Measurements from ENCODE around the gene FARS2.
"Not testable (repeated sequence)": the region's sequence is repeated elsewhere in the genome, so short reads cannot be mapped to it uniquely, and the experiment has no call there.

FARS2 gene

DNA sequence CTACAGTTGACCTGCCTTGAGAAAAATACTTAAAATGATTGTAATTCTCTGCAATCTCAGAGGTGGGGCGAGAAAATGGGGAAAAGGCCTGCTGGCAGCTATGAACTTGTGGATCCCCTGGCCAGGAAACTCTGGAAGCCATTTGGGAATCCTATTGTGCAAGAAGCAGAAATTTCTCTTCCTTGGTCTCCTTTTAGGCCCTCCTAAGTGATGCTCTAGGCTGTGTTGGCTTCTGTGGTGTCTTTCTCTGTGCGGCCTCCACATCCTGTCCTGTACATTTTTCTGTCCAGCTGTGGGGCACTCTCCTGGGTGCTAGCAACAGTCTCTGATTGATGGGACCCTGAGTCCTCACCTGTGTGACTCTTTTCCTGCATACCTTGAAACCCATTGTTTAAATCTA is 290.9 kb downstream of the FARS2 start:
- H3K4me1 ChIP-seq (ENCODE audit: control insufficient read depth, insufficient read depth, low read length) = peaks cover 5% of the 10 kb centered on the region; the same call in 1 of the 2 replicates
- H3K27me3 ChIP-seq (ENCODE audit: control insufficient read depth, insufficient read depth, low read length) = no peaks in the 10 kb centered on the region
- H3K36me3 ChIP-seq (ENCODE audit: control insufficient read depth, insufficient read depth, low read length) = no peaks in the 10 kb centered on the region
- no peak overlapping the region for H3K27ac ChIP-seq (ENCODE audit: low read depth, low read length)
- H3K9ac ChIP-seq (ENCODE audit: low read length) = no peak overlapping the region
- peaks cover 23% of the 10 kb centered on the region for H3K9me3 ChIP-seq (ENCODE audit: control insufficient read depth, insufficient read depth, low read depth, low read length)
- no peak overlapping the region for H3K4me3 ChIP-seq (ENCODE audit: low read depth, low read length)

DNA sequence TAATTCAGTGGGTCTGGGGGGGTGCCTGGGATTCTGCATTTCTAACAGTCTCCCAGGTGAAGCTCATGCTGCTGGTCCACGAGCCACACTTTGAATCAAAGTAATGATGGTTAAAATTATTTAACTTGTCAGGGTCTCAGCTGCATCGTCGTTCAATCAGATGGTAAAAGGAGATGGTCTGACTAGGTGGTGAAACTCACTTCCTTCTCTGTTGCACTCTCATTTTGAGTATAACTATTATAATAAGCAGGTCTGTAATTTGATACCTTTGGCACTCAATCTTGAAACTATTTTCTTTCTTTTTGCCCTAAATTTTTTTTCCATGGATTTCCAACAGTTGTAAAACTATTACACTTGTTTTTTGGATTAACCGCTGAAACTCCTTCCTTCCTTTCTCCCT is 292.5 kb downstream of the FARS2 start:
- H3K27ac ChIP-seq (ENCODE audit: low read depth, low read length) = no peak overlapping the region
- no peak overlapping the region for H3K4me3 ChIP-seq (ENCODE audit: low read depth, low read length)
- no peaks in the 10 kb centered on the region for H3K36me3 ChIP-seq (ENCODE audit: control insufficient read depth, insufficient read depth, low read length)
- H3K9ac ChIP-seq (ENCODE audit: low read length) = no peak overlapping the region
- H3K27me3 ChIP-seq (ENCODE audit: control insufficient read depth, insufficient read depth, low read length) = no peaks in the 10 kb centered on the region
- peaks cover 23% of the 10 kb centered on the region for H3K9me3 ChIP-seq (ENCODE audit: control insufficient read depth, insufficient read depth, low read depth, low read length)
- H3K4me1 ChIP-seq (ENCODE audit: control insufficient read depth, insufficient read depth, low read length) = peaks cover 5% of the 10 kb centered on the region; the same call in 1 of the 2 replicates

DNA sequence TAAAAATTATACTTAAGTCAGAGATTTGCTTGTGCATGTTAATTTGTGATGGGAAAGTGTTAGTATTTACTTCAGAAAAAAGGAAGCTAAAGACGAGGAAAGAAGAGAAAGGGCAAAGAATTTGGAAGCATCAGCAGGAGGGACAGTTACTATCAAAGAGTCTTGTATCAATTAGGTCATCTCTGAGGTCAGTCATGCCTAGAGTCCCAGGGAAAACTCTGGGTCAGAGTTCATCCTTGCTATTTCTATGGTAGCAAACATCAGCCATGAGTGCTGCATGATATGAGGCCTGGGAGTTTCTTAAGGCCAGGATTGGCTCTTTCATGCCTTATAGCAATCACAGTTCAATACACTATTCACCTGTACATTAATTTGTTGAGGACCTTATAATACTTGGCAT is 292.9 kb downstream of the FARS2 start:
- H3K4me1 ChIP-seq (ENCODE audit: control insufficient read depth, insufficient read depth, low read length) = peaks cover 5% of the 10 kb centered on the region; the same call in 1 of the 2 replicates
- no peak overlapping the region for H3K9ac ChIP-seq (ENCODE audit: low read length)
- no peak overlapping the region for H3K4me3 ChIP-seq (ENCODE audit: low read depth, low read length)
- H3K27ac ChIP-seq (ENCODE audit: low read depth, low read length) = no peak overlapping the region
- H3K9me3 ChIP-seq (ENCODE audit: control insufficient read depth, insufficient read depth, low read depth, low read length) = peaks cover 22% of the 10 kb centered on the region
- no peaks in the 10 kb centered on the region for H3K36me3 ChIP-seq (ENCODE audit: control insufficient read depth, insufficient read depth, low read length)
- no peaks in the 10 kb centered on the region for H3K27me3 ChIP-seq (ENCODE audit: control insufficient read depth, insufficient read depth, low read length)

DNA sequence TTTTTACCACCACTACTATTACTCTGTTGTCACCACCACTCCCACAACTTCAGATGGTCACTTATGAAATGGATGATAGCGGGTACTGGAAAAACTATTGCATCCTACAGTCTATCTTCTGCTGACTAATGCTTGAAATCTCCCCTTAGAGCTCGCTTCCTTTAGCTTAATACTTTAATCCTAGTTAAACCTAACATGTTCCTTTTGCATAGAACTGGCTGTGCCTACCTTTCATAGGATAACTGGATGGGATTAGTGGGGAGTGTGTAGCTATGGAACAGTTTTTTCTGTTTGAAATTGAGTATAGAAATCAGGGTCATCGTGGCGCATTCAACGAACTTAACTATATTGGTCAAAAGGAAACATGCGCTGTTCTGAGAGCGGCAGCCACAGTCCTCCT is 294.7 kb downstream of the FARS2 start:
- no peaks in the 10 kb centered on the region for H3K27me3 ChIP-seq (ENCODE audit: control insufficient read depth, insufficient read depth, low read length)
- no peak overlapping the region for H3K9ac ChIP-seq (ENCODE audit: low read length)
- 0 out of 2 replicates have a peak, but pooled peaks cover 5% of the 10 kb centered on the region for H3K9me3 ChIP-seq (ENCODE audit: control insufficient read depth, insufficient read depth, low read depth, low read length)
- peaks cover 5% of the 10 kb centered on the region; the same call in 1 of the 2 replicates for H3K4me1 ChIP-seq (ENCODE audit: control insufficient read depth, insufficient read depth, low read length)
- H3K27ac ChIP-seq (ENCODE audit: low read depth, low read length) = no peak overlapping the region
- no peaks in the 10 kb centered on the region for H3K36me3 ChIP-seq (ENCODE audit: control insufficient read depth, insufficient read depth, low read length)
- no peak overlapping the region for H3K4me3 ChIP-seq (ENCODE audit: low read depth, low read length)

DNA sequence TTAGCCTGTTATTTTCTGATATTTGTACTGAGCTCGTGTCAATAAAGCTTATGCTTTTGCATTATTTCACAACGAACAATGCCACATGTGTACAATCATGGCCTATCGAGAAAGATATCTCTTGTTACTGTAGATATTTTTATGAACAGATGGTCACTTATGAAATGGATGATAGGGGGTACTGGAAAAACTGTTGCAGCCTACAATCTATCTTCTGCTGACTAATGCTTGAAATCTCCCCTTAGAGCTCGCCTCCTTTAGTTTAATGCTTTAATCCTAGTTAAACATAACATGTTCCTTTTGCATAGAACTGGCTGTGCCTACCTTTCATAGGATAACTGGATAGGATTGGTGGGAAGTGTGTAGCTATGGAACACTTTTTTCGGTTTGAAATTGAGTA is 296.2 kb downstream of the FARS2 start:
- Histone ChIP-seq H3K9me3 (ENCODE audit: control insufficient read depth, insufficient read depth, low read depth, low read length) (no peaks in the 10 kb centered on the region), H3K4me3 (ENCODE audit: low read depth, low read length) (no peak overlapping the region), H3K27ac (ENCODE audit: low read depth, low read length) (no peak overlapping the region), H3K27me3 (ENCODE audit: control insufficient read depth, insufficient read depth, low read length) (no peaks in the 10 kb centered on the region), H3K36me3 (ENCODE audit: control insufficient read depth, insufficient read depth, low read length) (no peaks in the 10 kb centered on the region), H3K4me1 (ENCODE audit: control insufficient read depth, insufficient read depth, low read length) (peaks cover 5% of the 10 kb centered on the region; the same call in 1 of the 2 replicates), H3K9ac (ENCODE audit: low read length) (no peak overlapping the region)

DNA sequence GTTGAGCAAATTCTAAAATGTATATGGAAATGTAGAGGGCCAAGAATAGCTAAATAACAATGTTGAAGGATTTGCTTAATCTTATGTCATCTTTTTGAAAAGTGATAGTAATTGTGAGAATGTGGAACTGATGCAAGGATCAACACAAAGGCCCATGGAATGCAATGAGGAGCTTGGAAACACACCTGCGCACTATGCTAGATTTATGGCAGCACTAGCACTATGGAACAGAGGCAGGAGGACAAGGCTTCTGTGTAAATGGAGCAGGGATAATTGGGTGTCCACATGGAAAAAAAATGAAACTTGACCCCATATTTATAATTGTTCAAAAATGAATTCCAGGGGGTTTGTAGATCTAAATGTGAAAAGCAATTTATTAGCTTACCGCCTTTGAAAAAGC is 298.3 kb downstream of the FARS2 start:
- Histone ChIP-seq H3K4me3 (ENCODE audit: low read depth, low read length) (no peak overlapping the region), H3K27me3 (ENCODE audit: control insufficient read depth, insufficient read depth, low read length) (no peaks in the 10 kb centered on the region)

DNA sequence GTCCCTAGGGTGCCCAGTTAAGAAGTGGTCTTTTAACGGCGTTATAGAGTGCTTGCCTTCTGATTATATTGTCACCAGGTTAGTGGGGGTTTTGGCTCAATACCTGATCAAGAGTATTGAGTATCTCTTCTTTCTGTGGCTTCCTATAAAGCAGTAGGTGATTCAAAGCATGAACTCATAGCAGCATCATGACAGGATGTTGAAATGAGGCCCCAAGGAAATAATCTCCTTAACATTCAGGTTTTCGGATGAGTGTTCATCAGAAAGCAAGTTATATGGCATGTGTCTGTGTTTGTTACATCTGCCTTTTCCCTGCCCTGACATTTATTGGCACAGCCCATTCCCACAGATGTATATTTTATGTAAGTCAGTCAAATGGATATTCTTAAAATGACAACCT is 301.0 kb downstream of the FARS2 start:
- Histone ChIP-seq H3K9me3 (ENCODE audit: control insufficient read depth, insufficient read depth, low read depth, low read length) (no peaks in the 10 kb centered on the region), H3K4me1 (ENCODE audit: control insufficient read depth, insufficient read depth, low read length) (peaks cover 18% of the 10 kb centered on the region), H3K27me3 (ENCODE audit: control insufficient read depth, insufficient read depth, low read length) (no peaks in the 10 kb centered on the region), H3K9ac (ENCODE audit: low read length) (no peak overlapping the region), H3K36me3 (ENCODE audit: control insufficient read depth, insufficient read depth, low read length) (no peaks in the 10 kb centered on the region), H3K4me3 (ENCODE audit: low read depth, low read length) (no peak overlapping the region), H3K27ac (ENCODE audit: low read depth, low read length) (no peak overlapping the region)

More for the DNA sequence above, 298.3 kb downstream of the FARS2 start:
- Histone ChIP-seq H3K4me1 (ENCODE audit: control insufficient read depth, insufficient read depth, low read length) (peaks cover 17% of the 10 kb centered on the region), H3K36me3 (ENCODE audit: control insufficient read depth, insufficient read depth, low read length) (no peaks in the 10 kb centered on the region), H3K9ac (ENCODE audit: low read length) (no peak overlapping the region), H3K27ac (ENCODE audit: low read depth, low read length) (no peak overlapping the region), H3K9me3 (ENCODE audit: control insufficient read depth, insufficient read depth, low read depth, low read length) (no peaks in the 10 kb centered on the region)

DNA sequence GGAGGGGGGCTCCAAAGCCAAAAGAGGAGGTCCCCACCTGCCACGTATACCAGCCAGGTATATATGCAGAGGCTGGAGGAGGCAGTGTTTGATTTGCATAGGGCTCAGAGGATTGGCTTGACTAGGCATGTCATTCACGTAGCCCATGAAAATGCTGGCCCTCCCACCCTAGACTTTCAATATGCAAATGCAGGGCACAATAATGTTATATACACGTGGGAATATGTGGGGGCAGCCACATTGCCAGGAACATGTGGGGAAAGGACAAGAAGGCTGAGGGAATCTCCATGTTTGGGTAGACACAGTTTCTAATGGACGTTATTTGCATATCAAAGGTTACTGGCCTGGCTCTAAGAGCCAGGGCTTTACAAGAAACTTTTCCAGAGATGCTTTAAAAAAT is 301.8 kb downstream of the FARS2 start:
- Histone ChIP-seq H3K9me3 (ENCODE audit: control insufficient read depth, insufficient read depth, low read depth, low read length) (no peaks in the 10 kb centered on the region), H3K4me1 (ENCODE audit: control insufficient read depth, insufficient read depth, low read length) (peaks cover 18% of the 10 kb centered on the region), H3K4me3 (ENCODE audit: low read depth, low read length) (no peak overlapping the region), H3K36me3 (ENCODE audit: control insufficient read depth, insufficient read depth, low read length) (no peaks in the 10 kb centered on the region), H3K27me3 (ENCODE audit: control insufficient read depth, insufficient read depth, low read length) (no peaks in the 10 kb centered on the region), H3K9ac (ENCODE audit: low read length) (no peak overlapping the region), H3K27ac (ENCODE audit: low read depth, low read length) (no peak overlapping the region)

DNA sequence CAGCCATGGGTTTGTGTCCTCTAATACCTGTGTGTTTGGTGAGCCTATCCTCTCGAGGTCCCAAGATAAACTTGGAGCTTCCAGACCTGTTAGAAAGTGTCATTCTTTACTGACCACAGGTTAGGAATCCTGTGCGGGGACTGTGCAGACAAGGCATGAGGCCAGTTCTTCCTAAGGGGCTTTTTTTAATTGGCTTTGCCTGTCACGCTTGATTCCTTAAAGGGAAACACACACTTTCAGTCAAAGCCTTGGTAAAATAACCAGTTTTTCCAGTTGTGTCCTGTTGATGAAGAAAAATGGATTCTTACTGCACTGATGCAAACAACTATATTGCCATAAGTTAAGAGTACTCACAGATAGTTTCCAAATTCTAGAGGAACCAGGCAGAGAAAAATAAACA is 303.4 kb downstream of the FARS2 start:
- peaks cover 18% of the 10 kb centered on the region for H3K4me1 ChIP-seq (ENCODE audit: control insufficient read depth, insufficient read depth, low read length)
- H3K9ac ChIP-seq (ENCODE audit: low read length); H3K27ac ChIP-seq (ENCODE audit: low read depth, low read length); H3K27me3 ChIP-seq (ENCODE audit: control insufficient read depth, insufficient read depth, low read length); H3K9me3 ChIP-seq (ENCODE audit: control insufficient read depth, insufficient read depth, low read depth, low read length); H3K36me3 ChIP-seq (ENCODE audit: control insufficient read depth, insufficient read depth, low read length); H3K4me3 ChIP-seq (ENCODE audit: low read depth, low read length): not testable (repeated sequence)

DNA sequence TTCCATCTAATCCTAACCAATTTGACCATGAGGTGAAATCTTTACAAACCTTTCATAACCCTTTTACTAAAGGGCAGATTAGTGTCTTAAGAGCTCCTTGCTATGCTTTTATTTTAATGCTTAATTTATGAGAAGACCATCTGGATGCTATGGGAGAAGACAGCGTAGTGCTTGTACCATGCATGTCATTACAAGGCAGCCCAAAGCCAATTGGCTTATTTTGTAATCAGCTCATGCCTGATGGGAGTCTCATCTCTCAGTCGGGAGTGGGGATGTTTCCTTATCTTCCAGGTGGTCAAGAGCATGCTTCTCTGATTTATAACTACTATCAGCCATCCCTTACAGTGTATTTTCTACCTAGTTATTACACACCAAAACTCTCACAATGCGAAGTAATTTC is 304.7 kb downstream of the FARS2 start:
- no peak overlapping the region for H3K27ac ChIP-seq (ENCODE audit: low read depth, low read length)
- no peak overlapping the region for H3K4me3 ChIP-seq (ENCODE audit: low read depth, low read length)
- H3K4me1 ChIP-seq (ENCODE audit: control insufficient read depth, insufficient read depth, low read length) = peaks cover 18% of the 10 kb centered on the region
- no peaks in the 10 kb centered on the region for H3K36me3 ChIP-seq (ENCODE audit: control insufficient read depth, insufficient read depth, low read length)
- no peak overlapping the region for H3K9ac ChIP-seq (ENCODE audit: low read length)
- H3K9me3 ChIP-seq (ENCODE audit: control insufficient read depth, insufficient read depth, low read depth, low read length) = no peaks in the 10 kb centered on the region
- H3K27me3 ChIP-seq (ENCODE audit: control insufficient read depth, insufficient read depth, low read length) = no peaks in the 10 kb centered on the region

DNA sequence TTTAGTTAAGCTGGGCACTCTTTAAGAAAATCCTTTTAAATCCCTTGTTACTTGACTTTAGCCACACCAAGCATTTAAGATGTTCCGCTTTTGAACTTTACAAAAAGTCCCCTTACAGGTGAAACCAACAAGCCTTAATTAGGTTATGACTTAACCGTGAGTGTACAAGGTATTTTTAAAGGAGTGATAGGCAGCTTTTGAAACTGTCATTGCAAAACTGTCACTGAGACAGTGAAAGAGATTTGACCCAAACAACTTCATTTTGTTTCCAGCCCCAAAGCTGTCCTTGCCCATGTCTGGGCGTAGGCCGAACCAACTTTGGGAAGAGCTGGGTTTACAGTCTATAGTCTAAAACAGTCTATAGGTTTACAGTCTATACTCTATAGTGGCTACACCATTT is 305.4 kb downstream of the FARS2 start:
- H3K4me1 ChIP-seq (ENCODE audit: control insufficient read depth, insufficient read depth, low read length) = peaks cover 18% of the 10 kb centered on the region
- no peaks in the 10 kb centered on the region for H3K9me3 ChIP-seq (ENCODE audit: control insufficient read depth, insufficient read depth, low read depth, low read length)
- no peaks in the 10 kb centered on the region for H3K36me3 ChIP-seq (ENCODE audit: control insufficient read depth, insufficient read depth, low read length)
- H3K9ac ChIP-seq (ENCODE audit: low read length) = no peak overlapping the region
- H3K4me3 ChIP-seq (ENCODE audit: low read depth, low read length) = no peak overlapping the region
- H3K27me3 ChIP-seq (ENCODE audit: control insufficient read depth, insufficient read depth, low read length) = no peaks in the 10 kb centered on the region
- H3K27ac ChIP-seq (ENCODE audit: low read depth, low read length) = no peak overlapping the region

DNA sequence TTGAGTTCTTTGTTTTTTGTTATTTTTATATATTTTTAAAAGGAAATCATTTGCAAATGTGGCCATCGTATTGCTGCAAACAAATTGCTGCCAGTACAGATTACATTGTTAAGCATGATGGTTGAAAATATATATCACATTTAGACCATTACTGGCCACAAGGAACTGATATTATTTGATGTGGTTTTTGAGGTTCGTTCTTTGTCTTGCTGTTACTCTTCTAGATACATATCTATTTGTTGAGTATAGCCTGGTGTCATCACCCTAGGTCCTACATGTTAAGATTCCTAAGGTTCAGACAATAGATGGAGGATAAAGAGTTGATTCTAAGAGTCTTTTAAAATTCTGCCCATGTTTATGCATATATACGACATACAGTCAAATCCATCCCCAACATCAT is 306.0 kb downstream of the FARS2 start:
- no peaks in the 10 kb centered on the region for H3K36me3 ChIP-seq (ENCODE audit: control insufficient read depth, insufficient read depth, low read length)
- no peak overlapping the region for H3K9ac ChIP-seq (ENCODE audit: low read length)
- no peaks in the 10 kb centered on the region for H3K9me3 ChIP-seq (ENCODE audit: control insufficient read depth, insufficient read depth, low read depth, low read length)
- peaks cover 18% of the 10 kb centered on the region for H3K4me1 ChIP-seq (ENCODE audit: control insufficient read depth, insufficient read depth, low read length)
- H3K27ac ChIP-seq (ENCODE audit: low read depth, low read length) = no peak overlapping the region
- H3K27me3 ChIP-seq (ENCODE audit: control insufficient read depth, insufficient read depth, low read length) = no peaks in the 10 kb centered on the region
- H3K4me3 ChIP-seq (ENCODE audit: low read depth, low read length) = no peak overlapping the region

Data from HUES6 (cell line).